HepG2 (cell line): ENCODE measurements around the gene MTREX. TPM values are rescaled to one million over a fixed set of nuclear protein-coding genes. Genes with fewer than 3 reads are reported as not detected.

ENCODE experiments used
- CBFB ChIP-seq: sonication (generic); formaldehyde crosslinking; IDR thresholded peaks from 2 replicates; pipeline ENCODE4 v1.4.0; 2020; ENCODE audit warnings: missing genetic modification reagents
- CREM ChIP-seq, 2 experiments: sonication (generic) in 1 of 2; formaldehyde crosslinking in 1 of 2; IDR thresholded peaks; 2 replicates each; pipeline versions ENCODE4 v1.4.0 to v1.6.1; 2016 to 2020; ENCODE audit warnings: antibody characterized with exemption in 1 of 2, mild to moderate bottlenecking in 1 of 2, missing genetic modification reagents in 1 of 2
- GFI1 ChIP-seq: sonication (generic); formaldehyde crosslinking; IDR thresholded peaks from 2 replicates; pipeline ENCODE4 v1.5.0; 2020; ENCODE audit warnings: missing genetic modification reagents, mild to moderate bottlenecking, borderline replicate concordance
- HOXA7 ChIP-seq: sonication (generic); formaldehyde crosslinking; IDR thresholded peaks from 2 replicates; pipeline ENCODE4 v1.8.1; 2022; ENCODE audit warnings: mild to moderate bottlenecking, missing genetic modification reagents, moderate library complexity
- JDP2 ChIP-seq: sonication (generic); formaldehyde crosslinking; IDR thresholded peaks from 2 replicates; pipeline ENCODE4 v1.8.1; 2022; ENCODE audit warnings: missing genetic modification reagents, borderline replicate concordance
- KDM5B ChIP-seq: sonication (generic); formaldehyde crosslinking; IDR thresholded peaks from 2 replicates; pipeline ENCODE4 v1.4.0; 2020; ENCODE audit warnings: missing genetic modification reagents, mild to moderate bottlenecking, borderline replicate concordance
- NRL ChIP-seq: sonication (generic); formaldehyde crosslinking; IDR thresholded peaks from 2 replicates; pipeline ENCODE4 v1.5.0; 2020; ENCODE audit warnings: missing genetic modification reagents, mild to moderate bottlenecking, moderate library complexity, borderline replicate concordance
- REL ChIP-seq: sonication (generic); formaldehyde crosslinking; conservative IDR thresholded peaks from 2 replicates; pipeline ENCODE4 v1.8.0; 2022; ENCODE audit warnings: mild to moderate bottlenecking, missing genetic modification reagents, moderate library complexity
- SALL1 ChIP-seq: sonication (generic); formaldehyde crosslinking; IDR thresholded peaks from 2 replicates; pipeline ENCODE4 v1.8.0; 2022; ENCODE audit warnings: mild to moderate bottlenecking, missing genetic modification reagents
- SIX1 ChIP-seq: sonication (generic); formaldehyde crosslinking; IDR thresholded peaks from 2 replicates; pipeline ENCODE4 v1.4.0; 2020; ENCODE audit warnings: missing genetic modification reagents, borderline replicate concordance
- SOX13 ChIP-seq, 3 experiments: fragments of 450-650 bp in 1 of 3; sonication (generic) in 1 of 3; formaldehyde crosslinking in 1 of 3; IDR thresholded peaks in 2 of 3; conservative IDR thresholded peaks in 1 of 3; 2 replicates each; pipeline versions ENCODE4 v1.5.0 to v1.6.1; 2016 to 2020; ENCODE audit warnings: antibody characterized with exemption in 1 of 3, mild to moderate bottlenecking in 1 of 3, missing compliant biosample characterization in 1 of 3, missing genetic modification reagents in 1 of 3, moderate library complexity in 1 of 3
- SOX5 ChIP-seq: IDR thresholded peaks from 2 replicates; pipeline ENCODE4 v1.6.1; 2016; ENCODE audit warnings: borderline replicate concordance
- TCF12 ChIP-seq, 2 experiments: fragments of 450-650 bp in 1 of 2; sonication (generic) in 1 of 2; formaldehyde crosslinking in 1 of 2; IDR thresholded peaks; 2 replicates each; pipeline versions ENCODE4 v1.6.1 to v1.8.0; 2017 to 2022; ENCODE audit warnings: antibody characterized with exemption in 1 of 2, mild to moderate bottlenecking in 1 of 2, missing genetic modification reagents in 1 of 2, moderate library complexity in 1 of 2
- ZBTB20 ChIP-seq: sonication (generic); formaldehyde crosslinking; IDR thresholded peaks from 2 replicates; pipeline ENCODE4 v1.8.1; 2023; ENCODE audit warnings: missing genetic modification reagents, low read depth, mild to moderate bottlenecking, borderline replicate concordance
- ZNF234 ChIP-seq: sonication (generic); formaldehyde crosslinking; conservative IDR thresholded peaks from 2 replicates; pipeline ENCODE4 v1.5.1; 2020; ENCODE audit warnings: mild to moderate bottlenecking, missing genetic modification reagents
- ZNF253 ChIP-seq: sonication (generic); formaldehyde crosslinking; IDR thresholded peaks from 2 replicates; pipeline ENCODE4 v1.8.0; 2022; ENCODE audit warnings: mild to moderate bottlenecking, missing genetic modification reagents, borderline replicate concordance
- ZNF530 ChIP-seq: sonication (generic); formaldehyde crosslinking; IDR thresholded peaks from 2 replicates; pipeline ENCODE4 v1.5.0; 2020; ENCODE audit warnings: low read depth, mild to moderate bottlenecking, missing genetic modification reagents
- ZNF558 ChIP-seq: sonication (generic); formaldehyde crosslinking; IDR thresholded peaks from 2 replicates; pipeline ENCODE4 v1.9.0; 2022; ENCODE audit warnings: mild to moderate bottlenecking, missing genetic modification reagents, borderline replicate concordance
- ZNF567 ChIP-seq: sonication (generic); formaldehyde crosslinking; IDR thresholded peaks from 2 replicates; pipeline ENCODE4 v1.8.1; 2023; ENCODE audit warnings: mild to moderate bottlenecking, missing genetic modification reagents, borderline replicate concordance
- ZNF570 ChIP-seq: sonication (generic); formaldehyde crosslinking; IDR thresholded peaks from 2 replicates; pipeline ENCODE4 v1.4.0; 2020; ENCODE audit warnings: mild to moderate bottlenecking, missing genetic modification reagents, borderline replicate concordance
- polyA plus RNA-seq, 8 experiments: library from polyadenylated mRNA; depleted of rRNA in 3 of 8; stranded (reverse) in 7 of 8; unstranded in 1 of 8; fragments of >200 nt; fragmentation: Illumina TruSeq in 4 of 8; extraction: Trizol in 4 of 8; gene quantifications; 2 replicates each; pipeline versions ENCODE4 v1.2.1 to v1.2.3, GENCODE V29; 2011 to 2016; ENCODE audit warnings: low read depth in 4 of 8, missing spikeins in 1 of 8, mixed read lengths in 1 of 8; ENCODE audit not compliant: insufficient read depth in 1 of 8
- total RNA-seq, 5 experiments: library from RNA; depleted of rRNA; stranded (reverse); fragments of >200 nt; fragmentation: Illumina TruSeq; extraction: Trizol; gene quantifications; 2 replicates each; pipeline ENCODE4 v1.2.3, GENCODE V29; 2016; ENCODE audit warnings: low read depth in 1 of 5
- TF ChIP-seq, protein P1 (sequence below): sonication (generic); formaldehyde crosslinking; IDR thresholded peaks from 2 replicates; pipeline ENCODE4 v1.5.0; 2020; ENCODE audit warnings: mild to moderate bottlenecking, missing genetic modification reagents
- TF ChIP-seq, protein P2 (sequence below): sonication (generic); formaldehyde crosslinking; IDR thresholded peaks from 2 replicates; pipeline ENCODE4 v1.4.0; 2020; ENCODE audit warnings: mild to moderate bottlenecking, missing genetic modification reagents
- TF ChIP-seq, protein P3 (sequence below): IDR thresholded peaks from 2 replicates; pipeline ENCODE4 v1.6.1; 2016; ENCODE audit warnings: low read depth, control low read depth

Gene MTREX
- total and polyA plus RNA-seq, 2 of the 13 experiments (the other 11 are each of a cell fraction or from before 2014, with no cell fraction given), result 16.4 to 91.5 TPM

DNA sequence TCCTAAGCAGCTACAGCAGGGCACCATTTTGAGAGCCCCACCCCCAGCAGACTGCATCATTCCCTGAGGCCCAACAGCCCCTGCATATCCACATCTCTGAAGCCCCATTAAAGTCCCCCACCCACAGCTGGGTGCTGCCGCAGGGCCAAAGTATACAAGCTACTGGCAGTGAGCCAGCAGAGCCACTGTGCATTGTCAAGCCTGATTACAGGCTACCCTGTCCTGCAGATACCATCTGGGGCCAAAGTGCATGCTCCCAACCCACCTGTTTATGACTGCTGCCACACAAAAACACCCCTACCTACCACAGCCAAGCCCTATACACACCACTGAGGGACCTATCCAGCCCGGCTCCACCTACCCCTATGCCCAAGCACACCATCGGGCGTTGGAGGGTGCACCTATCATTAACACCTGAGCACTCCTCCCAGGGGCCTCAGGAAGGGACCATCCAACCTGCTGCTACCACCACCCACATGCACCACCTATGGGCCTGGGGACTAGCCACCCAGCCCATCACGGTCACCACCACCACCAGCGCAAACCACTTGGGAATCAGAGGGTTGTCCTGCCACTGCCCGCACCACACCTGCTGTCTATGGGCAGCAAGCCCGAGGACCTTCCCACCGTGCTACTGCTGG lies 121.9 kb downstream of the MTREX start (continued):
- TF ChIP-seq, protein P1, sequence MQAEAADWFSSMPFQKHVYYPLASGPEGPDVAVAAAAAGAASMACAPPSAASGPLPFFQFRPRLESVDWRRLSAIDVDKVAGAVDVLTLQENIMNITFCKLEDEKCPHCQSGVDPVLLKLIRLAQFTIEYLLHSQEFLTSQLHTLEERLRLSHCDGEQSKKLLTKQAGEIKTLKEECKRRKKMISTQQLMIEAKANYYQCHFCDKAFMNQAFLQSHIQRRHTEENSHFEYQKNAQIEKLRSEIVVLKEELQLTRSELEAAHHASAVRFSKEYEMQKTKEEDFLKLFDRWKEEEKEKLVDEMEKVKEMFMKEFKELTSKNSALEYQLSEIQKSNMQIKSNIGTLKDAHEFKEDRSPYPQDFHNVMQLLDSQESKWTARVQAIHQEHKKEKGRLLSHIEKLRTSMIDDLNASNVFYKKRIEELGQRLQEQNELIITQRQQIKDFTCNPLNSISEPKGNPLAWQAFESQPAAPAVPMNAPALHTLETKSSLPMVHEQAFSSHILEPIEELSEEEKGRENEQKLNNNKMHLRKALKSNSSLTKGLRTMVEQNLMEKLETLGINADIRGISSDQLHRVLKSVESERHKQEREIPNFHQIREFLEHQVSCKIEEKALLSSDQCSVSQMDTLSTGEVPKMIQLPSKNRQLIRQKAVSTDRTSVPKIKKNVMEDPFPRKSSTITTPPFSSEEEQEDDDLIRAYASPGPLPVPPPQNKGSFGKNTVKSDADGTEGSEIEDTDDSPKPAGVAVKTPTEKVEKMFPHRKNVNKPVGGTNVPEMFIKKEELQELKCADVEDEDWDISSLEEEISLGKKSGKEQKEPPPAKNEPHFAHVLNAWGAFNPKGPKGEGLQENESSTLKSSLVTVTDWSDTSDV (CRISPR knock-in tag), result no peak
- TF ChIP-seq SOX13 (IDR thresholded peaks at IDR 0.05) (no peak), SOX13 (CRISPR knock-in tag; conservative IDR thresholded peaks at IDR 0.05 in 1 of 2, IDR thresholded peaks at IDR 0.05 in 1 of 2) (peak in 1 of 2 experiments; percentile 66; a peak in 1 of 4 replicates), ZBTB20 (CRISPR knock-in tag) (no peak), ZNF530 (CRISPR knock-in tag) (no peak), REL (CRISPR knock-in tag) (no peak), SALL1 (CRISPR knock-in tag) (peak; percentile 50), JDP2 (no peak), GFI1 (no peak), CBFB (CRISPR knock-in tag) (no peak), NRL (CRISPR knock-in tag) (peak; percentile 27; the same call in 1 of the 2 replicates), ZNF567 (CRISPR knock-in tag) (no peak), CREM (IDR thresholded peaks at IDR 0.05) (no peak), CREM (CRISPR knock-in tag; IDR thresholded peaks at IDR 0.05) (no peak), TCF12 (IDR thresholded peaks at IDR 0.05) (no peak), TCF12 (CRISPR knock-in tag; IDR thresholded peaks at IDR 0.05) (no peak), ZNF234 (no peak), ZNF570 (CRISPR knock-in tag) (no peak), HOXA7 (CRISPR knock-in tag) (no peak), KDM5B (CRISPR knock-in tag) (no peak; the same call in 1 of the 2 replicates), SIX1 (CRISPR knock-in tag) (no peak), SOX5 (CRISPR knock-in tag) (peak; percentile 53; the same call in 1 of the 2 replicates), ZNF253 (CRISPR knock-in tag) (no peak), ZNF558 (CRISPR knock-in tag) (no peak)
- TF ChIP-seq, protein P2, sequence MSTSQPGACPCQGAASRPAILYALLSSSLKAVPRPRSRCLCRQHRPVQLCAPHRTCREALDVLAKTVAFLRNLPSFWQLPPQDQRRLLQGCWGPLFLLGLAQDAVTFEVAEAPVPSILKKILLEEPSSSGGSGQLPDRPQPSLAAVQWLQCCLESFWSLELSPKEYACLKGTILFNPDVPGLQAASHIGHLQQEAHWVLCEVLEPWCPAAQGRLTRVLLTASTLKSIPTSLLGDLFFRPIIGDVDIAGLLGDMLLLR (CRISPR knock-in tag), result no peak
- TF ChIP-seq, protein P3, sequence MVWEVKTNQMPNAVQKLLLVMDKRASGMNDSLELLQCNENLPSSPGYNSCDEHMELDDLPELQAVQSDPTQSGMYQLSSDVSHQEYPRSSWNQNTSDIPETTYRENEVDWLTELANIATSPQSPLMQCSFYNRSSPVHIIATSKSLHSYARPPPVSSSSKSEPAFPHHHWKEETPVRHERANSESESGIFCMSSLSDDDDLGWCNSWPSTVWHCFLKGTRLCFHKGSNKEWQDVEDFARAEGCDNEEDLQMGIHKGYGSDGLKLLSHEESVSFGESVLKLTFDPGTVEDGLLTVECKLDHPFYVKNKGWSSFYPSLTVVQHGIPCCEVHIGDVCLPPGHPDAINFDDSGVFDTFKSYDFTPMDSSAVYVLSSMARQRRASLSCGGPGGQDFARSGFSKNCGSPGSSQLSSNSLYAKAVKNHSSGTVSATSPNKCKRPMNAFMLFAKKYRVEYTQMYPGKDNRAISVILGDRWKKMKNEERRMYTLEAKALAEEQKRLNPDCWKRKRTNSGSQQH (CRISPR knock-in tag), result 0 out of 2 replicates have a peak, but pooled peaks have one; percentile 46
